Right renal pelvis (tissue), 4 donors: ENCODE measurements around the gene CUX1. TPM values are rescaled to one million over a fixed set of nuclear protein-coding genes. Genes with fewer than 3 reads are reported as not detected.
"Not testable (repeated sequence)": the region's sequence is repeated elsewhere in the genome, so short reads cannot be mapped to it uniquely, and the experiment has no call there.

Experiments
- DNase-seq, 4 donors: peaks; one replicate each; pipeline ENCODE4 v3.0.0-alpha.2; 2013; ENCODE audit warnings: low read depth in 4 of 4, low spot score in 3 of 4, missing footprints in 1 of 4
- polyA plus RNA-seq, 4 donors: library from polyadenylated mRNA; unstranded; fragments of 120-200 nt; gene quantifications; one replicate each; pipeline ENCODE4 v1.2.1, GENCODE V29; 2013; ENCODE audit not compliant: insufficient read length in 4 of 4

Gene CUX1
- polyA plus RNA-seq, 4 donors, result 93.0 to 111 (median 107) TPM

DNA sequence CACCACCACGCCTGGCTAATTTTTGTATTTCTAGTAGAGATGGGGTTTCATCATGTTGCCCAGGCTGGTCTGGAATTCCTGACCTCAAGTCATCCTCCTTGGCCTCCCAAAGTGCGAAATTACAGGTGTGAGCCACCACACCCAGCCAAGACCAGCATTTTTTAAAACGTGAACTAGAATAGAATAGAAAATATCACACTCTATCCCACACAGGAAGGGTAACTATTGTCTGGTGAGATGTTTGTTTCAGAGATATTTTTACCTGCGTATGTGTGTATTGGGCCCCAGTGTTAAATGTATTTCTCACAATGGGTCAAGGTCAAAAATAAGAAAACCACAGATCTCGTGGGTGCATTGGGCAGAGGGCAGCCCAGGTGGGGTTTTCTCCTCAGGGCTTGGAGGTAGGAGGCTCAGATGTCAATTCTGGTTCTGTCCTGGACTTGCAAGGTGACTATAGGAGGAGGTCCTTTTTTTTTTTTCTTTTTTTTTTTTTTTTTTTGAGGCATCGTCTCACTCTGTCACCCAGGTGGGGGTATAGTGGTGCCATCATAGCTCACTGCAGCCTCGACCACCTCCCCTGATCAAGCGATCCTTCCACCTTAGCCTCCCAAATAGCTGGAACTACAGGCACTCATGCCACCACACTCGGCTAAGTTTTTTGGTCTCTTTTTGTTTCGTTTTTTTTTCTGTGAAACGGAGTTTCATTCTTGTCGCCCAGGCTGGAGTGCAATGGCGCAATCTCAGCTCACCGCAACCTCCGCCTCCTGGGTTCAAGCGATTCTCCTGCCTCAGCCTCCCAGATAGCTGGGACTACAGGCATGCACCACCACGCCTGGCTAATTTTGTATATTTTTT, 488.2 kb downstream of the CUX1 start:
- no peak for DNase-seq

DNA sequence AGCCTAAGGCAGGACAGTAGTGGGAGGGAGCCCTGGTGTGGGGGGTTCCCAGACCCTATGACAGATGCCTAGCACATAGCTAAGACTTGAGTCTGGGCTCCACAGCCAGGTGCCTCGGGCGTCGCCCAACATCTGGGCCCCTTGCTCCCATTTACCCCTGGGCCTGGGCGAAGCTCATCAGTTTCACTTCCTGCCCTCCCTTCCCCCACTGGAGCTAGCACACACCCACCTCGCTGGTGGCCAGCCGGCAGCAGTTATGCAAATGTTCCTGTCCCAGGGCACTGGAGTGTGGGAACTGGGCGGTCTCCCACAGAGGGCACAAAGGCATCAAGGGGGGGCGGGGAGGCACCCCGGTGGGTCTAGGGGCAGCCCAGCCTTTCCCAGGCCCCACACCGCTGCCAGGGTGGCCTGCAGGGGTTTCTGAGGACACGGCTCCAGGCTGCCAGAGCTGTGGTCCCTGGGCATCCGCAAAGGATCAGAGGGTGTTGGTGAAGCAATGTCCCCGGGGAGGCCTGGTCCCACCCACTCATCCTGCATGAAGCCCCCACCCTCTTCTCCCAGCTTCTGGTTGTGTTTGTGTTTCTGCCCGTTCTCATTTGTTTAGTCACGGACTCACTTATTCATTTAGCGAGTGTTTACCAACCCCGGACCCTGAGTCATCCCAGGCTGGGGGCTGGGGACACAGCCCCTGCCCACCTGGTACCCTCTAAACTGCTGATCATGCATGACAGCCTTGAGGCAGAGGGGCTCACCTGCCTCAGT, 489.7 kb downstream of the CUX1 start:
- DNase-seq, result peak in 2 of 4 donors; percentile 65 to 68

DNA sequence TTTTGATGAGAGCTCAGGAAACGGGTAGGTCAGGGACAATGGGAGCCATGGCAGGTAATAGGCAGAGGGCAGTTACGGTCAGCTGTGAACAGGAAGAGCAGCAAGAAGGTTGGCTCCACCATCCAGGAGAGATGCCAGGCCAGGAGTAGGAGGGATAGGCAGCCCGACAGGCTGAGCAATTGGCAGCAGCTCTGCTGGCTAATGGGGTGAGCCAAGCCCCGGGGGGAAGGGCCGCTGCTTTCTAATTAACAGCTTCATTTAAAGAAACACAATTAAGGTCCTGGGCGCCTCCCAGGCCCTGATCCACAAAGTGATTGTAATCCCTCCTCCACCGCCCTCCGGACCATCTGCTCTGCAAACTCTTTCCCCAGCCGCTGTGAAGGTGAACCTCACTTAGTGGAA, 493.0 kb downstream of the CUX1 start:
- no peak for DNase-seq

DNA sequence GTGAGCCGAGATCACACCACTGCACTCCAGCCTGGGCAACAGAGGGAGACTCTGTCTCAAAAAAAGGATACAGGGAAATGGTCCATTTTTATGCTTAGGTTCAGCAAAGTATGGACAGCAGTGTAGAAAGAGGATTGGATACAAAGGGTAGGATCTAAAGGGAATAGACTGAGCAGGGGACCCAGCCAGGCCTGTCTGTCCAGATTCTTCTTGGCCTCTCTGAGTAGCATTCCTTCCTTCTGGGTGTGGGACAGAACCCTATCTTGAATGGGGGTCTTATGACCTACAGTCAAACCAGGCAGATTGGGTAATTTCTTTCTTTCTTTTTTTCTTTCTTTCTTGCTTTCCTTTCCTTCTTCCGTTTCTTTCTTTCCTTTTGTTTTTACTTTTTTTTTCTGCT, 494.9 kb downstream of the CUX1 start:
- no peak for DNase-seq

DNA sequence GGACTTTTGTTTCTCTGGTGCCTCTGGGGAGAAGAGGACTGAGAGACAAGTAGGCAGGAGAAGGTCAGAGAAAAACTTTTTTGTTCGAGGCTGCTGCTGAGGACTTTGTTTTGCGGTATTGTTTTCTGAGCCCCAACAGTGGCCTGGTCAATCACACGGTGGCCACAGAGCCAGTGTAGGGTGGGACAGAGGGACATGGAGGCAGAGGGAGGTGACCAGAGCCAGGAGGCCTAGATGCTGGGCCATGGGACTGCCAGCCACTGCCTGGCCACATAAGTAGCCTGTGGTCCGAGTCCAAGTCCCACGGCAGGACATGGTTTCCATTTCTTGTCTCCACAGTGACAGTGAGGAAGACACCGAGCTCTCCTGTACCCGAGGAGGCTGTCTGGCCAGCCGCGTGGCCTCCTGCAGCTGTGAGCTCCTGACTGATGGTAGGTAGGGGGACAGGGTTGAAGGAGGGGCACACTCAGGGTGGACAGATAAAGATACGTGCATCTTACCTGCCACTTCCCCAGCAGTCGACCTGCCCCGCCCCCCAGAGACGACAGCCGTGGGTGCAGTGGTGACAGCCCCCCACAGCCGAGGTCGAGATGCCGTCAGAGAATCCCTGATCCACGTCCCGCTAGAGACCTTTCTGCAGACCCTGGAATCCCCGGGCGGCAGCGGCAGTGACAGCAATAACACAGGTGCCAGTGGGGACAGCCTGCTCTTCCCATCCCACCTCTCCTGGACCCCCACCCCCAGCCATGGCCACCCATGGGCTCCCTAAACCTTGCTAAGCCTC, 496.8 kb downstream of the CUX1 start:
- no peak for DNase-seq

DNA sequence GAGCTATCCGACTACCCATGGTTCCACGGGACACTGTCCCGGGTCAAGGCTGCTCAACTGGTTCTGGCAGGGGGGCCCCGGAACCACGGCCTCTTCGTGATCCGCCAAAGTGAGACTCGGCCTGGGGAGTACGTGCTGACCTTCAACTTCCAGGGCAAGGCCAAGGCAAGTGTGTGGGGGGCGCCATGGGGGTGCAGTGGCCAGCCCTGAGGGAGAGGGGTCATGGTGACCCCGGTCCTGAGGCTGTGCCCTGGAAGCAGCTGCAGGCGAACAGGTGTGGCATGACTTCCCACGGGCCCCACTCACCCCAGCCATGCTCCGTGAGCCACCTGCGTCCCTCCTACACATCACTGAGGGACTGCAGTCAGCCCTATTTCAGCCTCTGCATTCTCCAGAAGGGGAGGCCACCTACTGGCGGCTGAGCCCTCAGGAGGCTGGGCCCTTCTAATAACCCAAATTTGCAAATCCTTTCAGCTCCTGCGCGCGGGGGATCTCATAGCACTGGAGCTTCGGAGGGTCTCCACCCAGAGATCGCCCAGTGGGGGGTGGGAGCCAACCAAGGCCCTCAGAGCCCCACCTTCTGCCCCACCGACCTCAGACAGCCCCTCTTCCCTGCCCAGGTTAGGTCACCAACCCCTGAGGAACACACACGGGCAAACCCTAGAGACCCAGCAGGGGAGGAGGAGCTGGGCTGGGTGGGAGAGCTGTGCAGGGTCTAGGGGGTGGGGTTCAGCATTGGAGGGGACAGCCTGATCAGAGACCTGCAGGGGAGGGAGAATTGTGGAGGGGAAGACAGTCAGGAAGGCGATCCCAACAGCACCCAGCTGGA, 500.0 kb downstream of the CUX1 start:
- no peak for DNase-seq

DNA sequence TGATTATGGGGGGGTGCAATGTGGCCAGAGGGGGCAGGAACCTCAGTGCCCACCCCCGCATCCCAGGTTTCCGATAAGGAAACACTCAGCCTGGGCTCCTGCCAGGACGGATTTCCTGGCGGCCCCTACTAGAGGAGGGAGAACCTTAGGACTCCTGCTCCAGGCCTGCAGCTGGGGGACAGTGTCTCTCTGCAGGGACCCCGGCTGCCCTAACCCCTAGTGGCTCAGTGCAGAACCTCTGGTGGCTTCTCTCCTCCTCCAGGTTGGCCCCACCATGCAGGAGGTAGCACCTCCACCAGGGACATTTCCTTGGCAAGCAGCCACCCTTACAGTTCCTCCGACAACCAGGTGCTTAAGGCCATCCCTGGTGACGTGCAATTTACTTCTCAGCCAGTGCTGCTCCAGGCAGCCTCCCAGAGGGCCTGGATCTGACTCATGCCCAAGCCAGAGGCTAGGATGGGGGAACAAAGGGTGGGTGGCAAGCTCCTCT, 501.1 kb downstream of the CUX1 start:
- DNase-seq, result no peak

DNA sequence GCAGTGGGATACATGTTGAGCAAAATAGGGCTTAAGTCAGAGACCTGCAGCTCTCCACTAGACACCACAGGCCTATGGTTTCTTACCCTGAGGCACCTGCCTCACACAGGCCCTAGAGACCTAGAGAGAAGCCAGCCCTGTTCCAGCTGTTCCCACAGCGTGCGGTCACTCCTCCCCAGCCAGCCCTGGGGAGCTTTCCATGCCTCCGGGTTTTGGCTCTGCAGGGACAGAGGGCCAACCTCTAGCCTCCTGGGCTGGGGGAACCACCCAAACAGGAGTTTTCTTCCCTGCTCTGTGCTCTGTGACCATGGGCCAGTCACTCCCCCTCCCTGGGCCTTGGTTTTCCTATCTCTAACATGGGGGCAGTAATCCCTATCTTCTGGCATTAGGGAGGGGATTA, 502.2 kb downstream of the CUX1 start:
- no peak for DNase-seq

DNA sequence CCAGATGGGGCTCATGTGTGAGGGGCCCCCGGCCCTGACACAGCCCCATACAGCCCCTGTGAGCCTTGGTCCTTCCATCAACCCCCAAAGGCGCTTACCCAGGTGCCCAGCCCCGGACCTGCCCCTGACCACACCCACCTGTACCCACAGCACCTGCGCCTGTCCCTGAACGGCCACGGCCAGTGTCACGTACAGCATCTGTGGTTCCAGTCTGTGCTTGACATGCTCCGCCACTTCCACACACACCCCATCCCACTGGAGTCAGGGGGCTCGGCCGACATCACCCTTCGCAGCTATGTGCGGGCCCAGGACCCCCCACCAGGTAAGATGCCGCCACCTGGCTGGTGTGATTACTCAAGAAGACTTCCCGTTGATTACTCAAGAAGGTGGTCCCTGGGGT, 502.8 kb downstream of the CUX1 start:
- DNase-seq, result no peak

DNA sequence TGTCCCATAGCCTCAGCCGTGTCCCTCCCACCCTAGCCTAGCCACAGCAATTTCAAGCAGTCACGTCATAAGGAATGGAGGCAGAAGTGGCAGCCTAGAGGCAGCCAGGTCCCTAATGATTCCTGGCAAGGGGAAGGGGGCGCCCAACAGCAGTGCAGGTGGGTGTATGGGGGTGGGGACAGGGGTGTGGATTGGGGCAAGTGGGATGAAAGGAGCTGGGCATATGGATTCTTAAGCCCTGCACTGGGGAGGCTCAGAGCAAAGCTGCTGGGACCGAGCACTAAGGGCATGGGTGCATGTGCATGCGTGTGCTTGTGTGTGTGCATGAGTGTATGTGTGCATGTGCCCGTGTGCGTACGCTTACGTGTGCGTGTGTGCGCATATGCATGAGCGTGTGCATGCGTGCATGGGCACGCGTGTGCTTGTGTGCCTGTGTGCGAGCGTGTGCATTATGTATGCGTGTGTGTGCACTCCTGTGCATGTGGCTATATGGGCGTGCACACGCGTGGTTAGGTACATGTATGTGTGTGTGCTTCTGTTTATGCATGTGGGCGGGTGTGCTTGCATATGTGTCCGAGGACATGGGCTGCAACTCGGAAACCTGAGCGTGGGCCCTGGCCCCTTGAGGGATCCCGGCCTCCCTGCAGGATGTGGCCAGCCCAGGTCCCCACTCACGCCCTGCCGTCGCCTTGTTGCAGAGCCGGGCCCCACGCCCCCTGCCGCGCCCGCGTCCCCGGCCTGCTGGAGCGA, 503.4 kb downstream of the CUX1 start:
- no peak for DNase-seq

DNA sequence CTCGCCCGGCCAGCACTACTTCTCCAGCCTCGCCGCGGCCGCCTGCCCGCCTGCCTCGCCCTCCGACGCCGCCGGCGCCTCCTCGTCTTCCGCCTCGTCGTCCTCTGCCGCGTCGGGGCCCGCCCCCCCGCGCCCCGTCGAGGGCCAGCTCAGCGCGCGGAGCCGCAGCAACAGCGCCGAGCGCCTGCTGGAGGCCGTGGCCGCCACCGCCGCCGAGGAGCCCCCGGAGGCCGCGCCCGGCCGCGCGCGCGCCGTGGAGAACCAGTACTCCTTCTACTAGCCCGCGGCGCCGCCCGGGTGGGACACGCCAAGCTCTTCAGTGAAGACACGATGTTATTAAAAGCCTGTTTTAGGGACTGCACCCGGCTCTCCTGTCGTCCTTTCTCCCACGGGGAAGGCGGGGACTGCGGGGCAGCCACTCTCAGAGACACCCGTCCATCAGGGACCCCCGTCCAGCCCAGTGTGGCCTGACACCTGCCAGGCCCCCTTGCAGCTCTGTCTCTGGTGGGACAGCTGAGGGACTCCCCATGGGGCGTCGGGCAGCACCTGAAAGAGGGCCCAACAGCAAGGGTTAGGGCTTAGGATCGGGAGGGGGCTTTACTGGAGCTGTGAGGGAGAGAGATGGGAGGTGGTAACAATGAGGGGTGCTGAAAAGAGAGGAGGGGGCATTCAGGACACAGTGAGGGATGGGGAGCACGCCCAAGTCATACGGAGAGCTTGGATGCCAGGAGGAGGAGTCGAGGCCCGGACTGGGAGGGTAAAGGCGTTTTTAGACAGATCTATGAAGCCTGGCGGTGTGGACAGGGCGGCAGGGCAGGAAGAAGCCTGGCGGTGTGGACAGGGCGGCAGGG, 504.1 kb downstream of the CUX1 start:
- DNase-seq, result peak in 1 of 4 donors; percentile 38

DNA sequence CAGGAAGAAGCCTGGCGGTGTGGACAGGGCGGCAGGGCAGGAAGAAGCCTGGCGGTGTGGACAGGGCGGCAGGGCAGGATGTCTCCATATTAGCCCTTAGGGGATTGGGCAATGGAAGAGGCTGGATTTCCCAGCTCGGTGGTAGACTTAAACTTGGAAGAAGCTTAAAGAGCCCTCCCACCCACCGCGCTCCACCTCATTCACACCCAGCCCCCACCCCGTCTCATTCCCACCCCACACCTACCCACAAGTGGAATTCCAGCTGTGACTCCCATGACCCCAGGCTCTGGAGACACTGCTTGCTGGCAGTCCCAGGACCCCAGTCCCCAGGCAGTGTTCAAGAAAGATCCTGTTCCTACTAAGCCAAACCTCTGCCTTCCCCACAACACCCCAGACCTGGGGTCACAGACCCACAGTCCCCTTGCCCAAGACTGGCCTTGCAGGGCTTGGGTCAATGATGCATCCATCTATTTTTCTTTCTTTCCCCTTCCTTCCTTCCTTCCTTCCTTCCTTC, 504.8 kb downstream of the CUX1 start:
- DNase-seq, result no peak

DNA sequence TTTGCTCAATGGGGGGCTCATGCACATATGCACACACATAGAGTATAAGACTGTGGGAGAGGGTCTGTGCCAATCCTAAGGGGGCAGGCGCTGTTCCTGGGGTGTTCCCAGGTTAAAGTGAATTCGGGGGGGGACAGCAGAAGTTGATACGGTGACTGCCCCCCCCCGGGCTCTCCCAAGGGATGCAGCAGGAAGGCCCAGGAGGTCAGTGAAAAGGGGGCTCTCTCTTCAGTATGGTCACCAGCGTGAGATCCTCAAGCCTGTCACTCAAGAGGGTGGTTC, 506.4 kb downstream of the CUX1 start:
- no peak for DNase-seq

DNA sequence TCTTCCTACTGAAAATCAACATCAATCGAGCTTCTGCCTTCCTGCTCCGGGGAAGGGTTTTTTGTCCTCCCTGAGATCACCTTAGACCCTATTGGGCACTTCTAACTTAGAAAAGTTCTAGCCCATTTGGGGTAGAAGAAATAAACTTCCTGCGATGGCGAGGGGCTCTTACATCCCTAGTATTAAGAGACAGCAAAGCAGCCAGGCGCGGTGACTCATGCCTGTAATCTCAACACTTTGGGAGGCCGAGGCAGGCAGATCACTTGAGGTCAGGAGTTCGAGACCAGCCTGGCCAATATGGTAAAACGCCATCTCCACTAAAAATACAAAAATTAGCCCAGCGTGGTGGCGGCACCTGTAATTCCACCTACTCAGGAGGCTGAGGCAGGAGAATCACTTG, 507.7 kb downstream of the CUX1 start:
- DNase-seq, result not testable (repeated sequence)

DNA sequence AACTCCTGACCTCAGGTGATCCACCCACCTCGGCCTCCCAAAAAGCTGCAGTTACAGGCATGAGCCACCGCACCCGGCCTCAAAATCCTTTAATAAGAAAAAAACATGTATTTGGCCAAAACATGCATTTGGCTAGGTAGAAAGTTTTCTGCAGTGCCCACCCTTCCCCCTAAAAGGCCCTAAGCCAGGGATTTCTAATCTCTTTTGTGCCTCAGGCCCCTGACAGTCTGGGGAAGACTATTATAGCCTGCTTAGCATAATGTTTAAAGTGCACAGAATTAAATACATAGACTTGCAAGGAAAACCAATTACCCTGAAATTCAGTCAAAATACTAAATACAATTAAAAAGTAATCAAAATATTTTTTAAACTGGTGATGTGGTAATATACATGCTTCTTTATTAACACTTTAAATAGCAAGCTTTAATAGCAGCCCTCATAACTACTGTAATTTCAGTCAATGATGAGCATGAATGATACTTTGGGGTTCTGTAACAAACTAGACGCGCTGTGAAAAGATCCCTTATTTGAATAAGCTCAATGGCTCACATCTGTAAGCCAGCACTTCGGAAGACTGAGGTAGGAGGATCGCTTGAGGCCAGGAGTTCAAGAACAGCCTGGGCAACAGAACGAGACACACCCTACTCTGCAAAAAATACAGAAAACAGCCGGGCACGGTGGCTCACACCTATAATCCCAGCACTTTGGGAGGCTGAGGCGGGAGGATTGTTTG, 508.9 kb downstream of the CUX1 start:
- no peak for DNase-seq

DNA sequence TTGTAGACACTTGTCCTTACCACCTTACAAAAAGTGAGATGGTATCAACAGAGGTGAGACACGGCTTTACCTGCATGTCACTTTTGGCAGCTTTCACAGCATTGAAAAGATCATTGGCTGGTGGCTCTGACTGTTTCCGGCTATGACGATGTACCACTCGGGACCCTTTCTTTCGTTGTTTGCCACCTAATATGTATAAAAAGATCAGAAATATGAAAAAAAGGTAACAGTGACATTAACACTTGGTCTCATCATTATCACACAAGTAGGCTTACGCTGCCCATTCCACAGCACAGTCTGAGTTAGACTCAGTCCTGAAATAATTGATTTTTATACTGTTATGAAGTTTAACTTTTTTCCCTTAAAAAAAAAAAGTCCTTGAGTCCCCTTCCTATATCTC, 509.8 kb downstream of the CUX1 start:
- DNase-seq, result not testable (repeated sequence)

DNA sequence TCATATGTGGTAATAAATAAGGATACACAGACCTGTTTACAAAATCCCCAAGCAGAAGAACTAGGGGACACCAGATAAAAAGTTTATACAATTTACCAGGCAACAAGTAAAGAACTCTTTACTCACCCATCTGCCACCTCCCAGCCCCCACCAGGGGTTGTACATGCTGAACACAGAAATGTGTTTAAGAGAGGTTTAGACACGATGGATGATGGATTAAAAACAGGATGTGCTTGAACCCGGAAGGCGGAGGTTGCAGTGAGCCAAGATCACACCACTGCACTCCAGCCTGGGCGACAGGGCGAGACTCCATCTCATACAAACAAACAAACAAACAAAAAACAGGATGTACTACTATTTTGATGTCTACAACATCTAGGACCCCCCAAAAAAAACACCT, 511.4 kb downstream of the CUX1 start:
- not testable (repeated sequence) for DNase-seq

DNA sequence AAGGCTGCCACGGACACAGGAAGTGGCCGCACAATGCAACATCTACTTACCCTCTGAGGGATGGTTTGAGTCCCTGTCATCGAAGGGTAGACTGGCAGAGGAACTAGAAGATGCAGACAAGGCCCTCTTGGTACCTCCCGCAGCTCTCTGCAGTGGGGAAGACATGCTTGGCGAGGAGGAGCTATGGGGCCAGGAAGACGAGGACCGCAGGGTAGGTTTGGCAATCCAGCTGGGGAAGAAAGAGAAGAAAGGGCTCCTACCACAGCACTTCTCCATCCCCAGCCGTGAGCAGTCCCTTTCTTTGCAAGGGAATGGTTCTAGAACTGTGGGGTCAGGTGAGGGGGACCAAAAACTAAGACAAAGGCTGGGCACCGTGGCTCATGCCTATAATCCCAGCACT, 511.9 kb downstream of the CUX1 start:
- DNase-seq, result not testable (repeated sequence)
